ENCODE results near the gene CELF2. TPM values are rescaled to one million over a fixed set of nuclear protein-coding genes. Genes with fewer than 3 reads are reported as not detected.

The CELF2 gene
- total and polyA plus RNA-seq, 2 of the 4 experiments (the other 2 are of a cell fraction) = 3.5 to 6.6 TPM

DNA sequence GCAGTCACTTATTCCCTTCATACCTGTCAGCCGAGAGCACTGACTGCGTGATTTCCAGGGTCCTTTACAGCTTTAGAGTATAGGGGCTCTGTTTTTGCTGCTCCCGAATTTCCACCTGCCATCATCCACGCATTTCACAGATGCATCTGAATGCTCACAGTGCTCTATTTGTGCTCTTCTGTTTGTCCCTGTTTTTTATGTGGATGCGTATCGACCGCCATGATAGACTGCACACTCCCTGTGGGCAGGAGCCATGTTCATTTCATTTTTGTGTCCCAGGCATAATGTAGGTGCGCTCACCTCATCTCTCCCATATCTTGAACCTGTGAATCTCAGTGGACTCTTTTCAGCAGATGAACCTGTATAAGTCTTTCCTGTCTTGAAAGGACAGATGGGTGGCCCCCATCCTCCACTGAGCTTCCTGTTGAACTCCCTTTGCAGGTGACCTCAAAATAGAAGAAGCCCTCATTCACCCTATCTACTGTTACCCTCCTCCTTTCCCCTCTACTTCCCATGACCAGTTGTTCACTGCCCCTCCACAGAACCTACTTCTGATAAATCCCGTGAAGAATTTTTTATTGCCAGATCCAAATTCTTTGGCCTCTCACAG lies 228.4 kb downstream of the CELF2 start:
- no peak overlapping the region for H4K5ac ChIP-seq (ENCODE audit: low read depth, low read length)
- H3K9me3 ChIP-seq (ENCODE audit: control insufficient read depth, insufficient read depth, low read length) = no peaks in the 10 kb centered on the region; the same call in 1 of the 2 replicates
- H2BK15ac ChIP-seq (ENCODE audit: low read depth, low read length) = no peak overlapping the region
- H3K9me1 ChIP-seq (ENCODE audit: insufficient read depth, low read length) = no peaks in the 10 kb centered on the region; the same call in 1 of the 2 replicates
- H3K56ac ChIP-seq (ENCODE audit: extremely low read depth, insufficient read depth, low read length) = no peak overlapping the region
- WGBS, 2 experiments (ENCODE audit: extremely low coverage in 2 of 2, insufficient read length in 1 of 2) = 100% methylated on average over 1 of the region's 9 CpGs; no CpG with 5 or more reads in 1 of the 2 experiments
- no peak overlapping the region for H3K18ac ChIP-seq (ENCODE audit: low read depth, low read length)
- ChIA-PET POLR2A (ENCODE audit: unreplicated experiment) (no interaction called here), CTCF (interaction anchor here (1.1 kb wide), 1 partner anchor 28 kb away, joined by 4 read pairs; no protein-coding TSS in a partner anchor)
- no peak overlapping the region for H2BK20ac ChIP-seq (ENCODE audit: low read depth, low read length)
- no peaks in the 10 kb centered on the region for H3K36me3 ChIP-seq (ENCODE audit: control insufficient read depth, insufficient read depth, low read length)
- no peak overlapping the region for H3K23ac ChIP-seq (ENCODE audit: low read depth, low read length)
- intact Hi-C loops (cut with micrococcal nuclease) (no loop called here), dilution Hi-C loops (cut with HindIII; ENCODE audit: low sequenced_read_pairs, unreplicated experiment) (no loop called here), in situ Hi-C loops (cut with MboI; ENCODE audit: low sequenced_read_pairs) (no loop called here)
- BruUV-seq (replicated peaks) = no TSS peak
- ATAC-seq (ENCODE audit: low read depth) (no peak), DNase-seq (no peak)
- H3K4ac ChIP-seq (ENCODE audit: low read depth, low read length) = no peak overlapping the region
- H2AFZ ChIP-seq (replicated peaks; ENCODE audit: low read length, poor library complexity) = no peak overlapping the region
- H4K20me1 ChIP-seq (ENCODE audit: insufficient read depth, low read length) = no peaks in the 10 kb centered on the region
- no peak overlapping the region for H2BK120ac ChIP-seq (ENCODE audit: low read depth, low read length)
- no peaks in the 10 kb centered on the region for H3K79me1 ChIP-seq (ENCODE audit: low read depth in 1 of 2, low read length in 2 of 2)
- H3K27me3 ChIP-seq (ENCODE audit: control insufficient read depth, insufficient read depth, low read length) = no peaks in the 10 kb centered on the region
- no peak overlapping the region for H3K14ac ChIP-seq (replicated peaks; ENCODE audit: low read depth, low read length)
- H2AK9ac ChIP-seq (replicated peaks; ENCODE audit: low read depth, low read length, poor library complexity) = no peak overlapping the region
- TF ChIP-seq RFX5 (IDR thresholded peaks at IDR 0.05; ENCODE audit: low read depth, low read length) (no peak), MAFK (IDR thresholded peaks at IDR 0.05; ENCODE audit: low read depth, low read length) (no peak), FOS (IDR thresholded peaks at IDR 0.05; ENCODE audit: low read depth, low read length) (no peak), BHLHE40 (IDR thresholded peaks at IDR 0.05; ENCODE audit: low read depth, low read length) (no peak), MAZ (IDR thresholded peaks at IDR 0.05; ENCODE audit: borderline replicate concordance, low read depth, low read length) (no peak), RAD21 (IDR thresholded peaks at IDR 0.05; ENCODE audit: low read length) (no peak), RCOR1 (IDR thresholded peaks at IDR 0.05; ENCODE audit: insufficient replicate concordance, low read length) (no peak), POLR2A (IDR thresholded peaks at IDR 0.05; ENCODE audit: low read depth, low read length) (no peak), ELK1 (IDR thresholded peaks at IDR 0.05; ENCODE audit: borderline replicate concordance, low read depth, low read length) (no peak), CHD1 (IDR thresholded peaks at IDR 0.05; ENCODE audit: low read depth, low read length) (no peak), MXI1 (IDR thresholded peaks at IDR 0.05; ENCODE audit: borderline replicate concordance, low read depth, low read length) (no peak), SMC3 (IDR thresholded peaks at IDR 0.05; ENCODE audit: low read depth, low read length) (no peak), NFE2L2 (IDR thresholded peaks at IDR 0.05; ENCODE audit: low read depth, low read length) (no peak)
- TF ChIP-seq, protein P1, sequence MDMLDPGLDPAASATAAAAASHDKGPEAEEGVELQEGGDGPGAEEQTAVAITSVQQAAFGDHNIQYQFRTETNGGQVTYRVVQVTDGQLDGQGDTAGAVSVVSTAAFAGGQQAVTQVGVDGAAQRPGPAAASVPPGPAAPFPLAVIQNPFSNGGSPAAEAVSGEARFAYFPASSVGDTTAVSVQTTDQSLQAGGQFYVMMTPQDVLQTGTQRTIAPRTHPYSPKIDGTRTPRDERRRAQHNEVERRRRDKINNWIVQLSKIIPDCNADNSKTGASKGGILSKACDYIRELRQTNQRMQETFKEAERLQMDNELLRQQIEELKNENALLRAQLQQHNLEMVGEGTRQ (IDR thresholded peaks at IDR 0.05; ENCODE audit: low read depth, low read length) = no peak
- H3K4me3 ChIP-seq (ENCODE audit: insufficient read depth, low read depth, low read length) = no peak overlapping the region
- H2AK5ac ChIP-seq (ENCODE audit: low read depth, low read length) = no peak overlapping the region
- no peak overlapping the region for H3K27ac ChIP-seq (ENCODE audit: insufficient read depth, low read length)
- H2BK5ac ChIP-seq (ENCODE audit: low read depth, low read length, poor library complexity, severe bottlenecking) = no peak overlapping the region
- H4K8ac ChIP-seq (ENCODE audit: low read depth in 2 of 2, low read length in 2 of 2) = no peak overlapping the region
- H4K91ac ChIP-seq (ENCODE audit: insufficient read depth, low read depth, low read length) = no peak overlapping the region
- no peak overlapping the region for H3K9ac ChIP-seq (ENCODE audit: low read depth, low read length)
- H3K4me1 ChIP-seq (ENCODE audit: control insufficient read depth, insufficient read depth, low read length) = peaks cover 5% of the 10 kb centered on the region
- H3K4me2 ChIP-seq (ENCODE audit: low read depth, low read length) = no peak overlapping the region
